Neural cell (in vitro differentiated cells): ENCODE data around the gene KIF16B. TPM values are rescaled to one million over a fixed set of nuclear protein-coding genes. Genes with fewer than 3 reads are reported as not detected.

Experiments used
- H2AFZ ChIP-seq: fragments of 200-600, 300-800 bp; sonication (generic), shearing (Covaris generic); 2 replicates; pipeline ENCODE4 v1.6.0; 2014; ENCODE audit warnings: low read depth, mild to moderate bottlenecking, antibody characterized with exemption, low read length, moderate library complexity
- H3F3A ChIP-seq: fragments of 200-600 bp; shearing (Covaris generic); 2 replicates; pipeline ENCODE4 v1.6.1; 2016; ENCODE audit warnings: mild to moderate bottlenecking, moderate library complexity, mixed read lengths, antibody characterized with exemption, low read length; ENCODE audit not compliant: insufficient read depth, poor library complexity, severe bottlenecking
- H3K27ac ChIP-seq: fragments of 200-600, 300-800 bp; sonication (generic), shearing (Covaris generic); 2 replicates; pipeline ENCODE4 v1.5.1; 2014; ENCODE audit warnings: mild to moderate bottlenecking, low read length, moderate library complexity
- H3K27me3 ChIP-seq: fragments of 300-800, 200-600 bp; sonication (generic), shearing (Covaris generic); 2 replicates; pipeline ENCODE4 v1.6.0; 2014; ENCODE audit warnings: mild to moderate bottlenecking, low read depth, low read length, moderate library complexity; ENCODE audit not compliant: insufficient read depth
- H3K36me3 ChIP-seq: fragments of 300-800, 200-600 bp; sonication (generic), shearing (Covaris generic); 2 replicates; pipeline ENCODE4 v1.5.1; 2014; ENCODE audit warnings: mild to moderate bottlenecking, antibody characterized with exemption, low read length, moderate library complexity; ENCODE audit not compliant: insufficient read depth
- H3K4me2 ChIP-seq: fragments of 300-800, 200-600 bp; sonication (generic), shearing (Covaris generic); 2 replicates; pipeline ENCODE4 v1.6.0; 2014; ENCODE audit warnings: mild to moderate bottlenecking, low read length
- H3K4me3 ChIP-seq: fragments of 300-800, 200-600 bp; sonication (generic), shearing (Covaris generic); 2 replicates; pipeline ENCODE4 v1.5.1; 2014; ENCODE audit warnings: mild to moderate bottlenecking, low read length, moderate library complexity
- H3K79me2 ChIP-seq: fragments of 200-600 bp; shearing (Covaris generic); replicated peaks from 2 replicates; pipeline ENCODE4 v1.6.0; 2014; ENCODE audit warnings: mild to moderate bottlenecking, low read length, moderate library complexity; ENCODE audit not compliant: insufficient read depth
- H3K9ac ChIP-seq: fragments of 300-800, 200-600 bp; sonication (generic), shearing (Covaris generic); 2 replicates; pipeline ENCODE4 v1.6.1; 2016; ENCODE audit warnings: mild to moderate bottlenecking, low read length, mixed read lengths
- H3K9me2 ChIP-seq: fragments of 200-600 bp; shearing (Covaris generic); 2 replicates; pipeline ENCODE4 v1.6.1; 2016; ENCODE audit warnings: mild to moderate bottlenecking, low read length, mixed read lengths; ENCODE audit not compliant: insufficient read depth
- H3K9me3 ChIP-seq: fragments of 200-600, 300-800 bp; sonication (generic), shearing (Covaris generic); 2 replicates; pipeline ENCODE4 v1.6.1; 2016; ENCODE audit warnings: mild to moderate bottlenecking, mixed run types, low read length, moderate library complexity, mixed read lengths
- H4K20me1 ChIP-seq: fragments of 200-600 bp; shearing (Covaris generic); 2 replicates; pipeline ENCODE4 v1.6.1; 2016; ENCODE audit warnings: mild to moderate bottlenecking, mixed run types; ENCODE audit not compliant: insufficient read depth
- EP300 ChIP-seq: fragments of 450-650 bp; conservative IDR thresholded peaks from 2 replicates; pipeline ENCODE4 v1.6.1; 2014; ENCODE audit warnings: antibody characterized with exemption, mild to moderate bottlenecking, moderate library complexity; ENCODE audit not compliant: poor library complexity, severe bottlenecking
- EZH2 ChIP-seq: fragments of 200-600, 300-800 bp; shearing (Covaris generic), sonication (generic); IDR thresholded peaks from 2 replicates; pipeline ENCODE4 v1.6.1; 2014; ENCODE audit warnings: antibody characterized with exemption, low read length, borderline replicate concordance, mild to moderate bottlenecking; ENCODE audit not compliant: insufficient read depth, poor library complexity, severe bottlenecking
- MXI1 ChIP-seq: fragments of 450-650 bp; conservative IDR thresholded peaks from 2 replicates; pipeline ENCODE4 v1.6.1; 2014; ENCODE audit warnings: antibody characterized with exemption, mild to moderate bottlenecking; ENCODE audit not compliant: poor library complexity, severe bottlenecking
- POLR2AphosphoS5 ChIP-seq: IDR thresholded peaks from 2 replicates; pipeline ENCODE4 v1.6.1; 2012
- RAD21 ChIP-seq: fragments of 450-650 bp; conservative IDR thresholded peaks from 2 replicates; pipeline ENCODE4 v1.6.1; 2014; ENCODE audit warnings: antibody characterized with exemption, mild to moderate bottlenecking, moderate library complexity
- SMC3 ChIP-seq: fragments of 450-650 bp; conservative IDR thresholded peaks from 2 replicates; pipeline ENCODE4 v1.6.1; 2014; ENCODE audit warnings: antibody characterized with exemption, mild to moderate bottlenecking, moderate library complexity; ENCODE audit not compliant: poor library complexity
- TAF1 ChIP-seq: IDR thresholded peaks from 2 replicates; pipeline ENCODE4 v1.6.1; 2012; ENCODE audit warnings: low read depth
- polyA plus RNA-seq: library from polyadenylated mRNA; depleted of rRNA; stranded (reverse); fragments of >200 nt; gene quantifications from 2 replicates; pipeline ENCODE4 v1.2.3, GENCODE V29; 2014
- TF ChIP-seq, protein P1 (sequence below): fragments of 450-650 bp; IDR thresholded peaks from 2 replicates; pipeline ENCODE4 v1.5.1; 2014; ENCODE audit warnings: antibody characterized with exemption, mild to moderate bottlenecking, moderate library complexity; ENCODE audit not compliant: poor library complexity, severe bottlenecking
- TF ChIP-seq, protein P2 (sequence below): IDR thresholded peaks from 2 replicates; pipeline ENCODE4 v1.6.1; 2012; ENCODE audit warnings: borderline replicate concordance

KIF16B gene
- polyA plus RNA-seq, 1 donor from 2014 or later, result 3.8 TPM

DNA sequence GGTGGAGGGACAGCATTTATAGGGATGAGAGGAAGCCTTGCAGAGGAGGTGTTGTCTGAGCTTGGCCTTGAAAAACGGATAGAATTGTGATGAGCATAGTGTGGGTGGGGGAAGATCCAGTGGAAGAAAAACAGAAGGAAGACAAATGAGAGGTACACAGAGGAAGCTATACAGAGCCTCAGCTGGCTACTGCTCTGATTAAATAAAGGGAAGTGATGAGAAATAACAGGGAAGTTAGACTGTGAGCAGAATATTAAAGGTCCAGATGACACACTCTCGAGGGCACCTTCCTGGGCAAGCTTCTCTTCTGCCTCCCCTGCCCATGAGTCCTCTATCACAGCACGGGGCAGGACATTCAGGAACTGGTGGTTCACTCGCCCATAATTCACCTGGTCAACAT is 182.3 kb downstream of the KIF16B start:
- H3F3A ChIP-seq, result no peaks in the 10 kb centered on the region
- no peak overlapping the region for H3K4me2 ChIP-seq
- TF ChIP-seq, protein P1, sequence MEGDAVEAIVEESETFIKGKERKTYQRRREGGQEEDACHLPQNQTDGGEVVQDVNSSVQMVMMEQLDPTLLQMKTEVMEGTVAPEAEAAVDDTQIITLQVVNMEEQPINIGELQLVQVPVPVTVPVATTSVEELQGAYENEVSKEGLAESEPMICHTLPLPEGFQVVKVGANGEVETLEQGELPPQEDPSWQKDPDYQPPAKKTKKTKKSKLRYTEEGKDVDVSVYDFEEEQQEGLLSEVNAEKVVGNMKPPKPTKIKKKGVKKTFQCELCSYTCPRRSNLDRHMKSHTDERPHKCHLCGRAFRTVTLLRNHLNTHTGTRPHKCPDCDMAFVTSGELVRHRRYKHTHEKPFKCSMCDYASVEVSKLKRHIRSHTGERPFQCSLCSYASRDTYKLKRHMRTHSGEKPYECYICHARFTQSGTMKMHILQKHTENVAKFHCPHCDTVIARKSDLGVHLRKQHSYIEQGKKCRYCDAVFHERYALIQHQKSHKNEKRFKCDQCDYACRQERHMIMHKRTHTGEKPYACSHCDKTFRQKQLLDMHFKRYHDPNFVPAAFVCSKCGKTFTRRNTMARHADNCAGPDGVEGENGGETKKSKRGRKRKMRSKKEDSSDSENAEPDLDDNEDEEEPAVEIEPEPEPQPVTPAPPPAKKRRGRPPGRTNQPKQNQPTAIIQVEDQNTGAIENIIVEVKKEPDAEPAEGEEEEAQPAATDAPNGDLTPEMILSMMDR, result no peak
- TF ChIP-seq POLR2AphosphoS5, result no peak
- TF ChIP-seq, protein P2, sequence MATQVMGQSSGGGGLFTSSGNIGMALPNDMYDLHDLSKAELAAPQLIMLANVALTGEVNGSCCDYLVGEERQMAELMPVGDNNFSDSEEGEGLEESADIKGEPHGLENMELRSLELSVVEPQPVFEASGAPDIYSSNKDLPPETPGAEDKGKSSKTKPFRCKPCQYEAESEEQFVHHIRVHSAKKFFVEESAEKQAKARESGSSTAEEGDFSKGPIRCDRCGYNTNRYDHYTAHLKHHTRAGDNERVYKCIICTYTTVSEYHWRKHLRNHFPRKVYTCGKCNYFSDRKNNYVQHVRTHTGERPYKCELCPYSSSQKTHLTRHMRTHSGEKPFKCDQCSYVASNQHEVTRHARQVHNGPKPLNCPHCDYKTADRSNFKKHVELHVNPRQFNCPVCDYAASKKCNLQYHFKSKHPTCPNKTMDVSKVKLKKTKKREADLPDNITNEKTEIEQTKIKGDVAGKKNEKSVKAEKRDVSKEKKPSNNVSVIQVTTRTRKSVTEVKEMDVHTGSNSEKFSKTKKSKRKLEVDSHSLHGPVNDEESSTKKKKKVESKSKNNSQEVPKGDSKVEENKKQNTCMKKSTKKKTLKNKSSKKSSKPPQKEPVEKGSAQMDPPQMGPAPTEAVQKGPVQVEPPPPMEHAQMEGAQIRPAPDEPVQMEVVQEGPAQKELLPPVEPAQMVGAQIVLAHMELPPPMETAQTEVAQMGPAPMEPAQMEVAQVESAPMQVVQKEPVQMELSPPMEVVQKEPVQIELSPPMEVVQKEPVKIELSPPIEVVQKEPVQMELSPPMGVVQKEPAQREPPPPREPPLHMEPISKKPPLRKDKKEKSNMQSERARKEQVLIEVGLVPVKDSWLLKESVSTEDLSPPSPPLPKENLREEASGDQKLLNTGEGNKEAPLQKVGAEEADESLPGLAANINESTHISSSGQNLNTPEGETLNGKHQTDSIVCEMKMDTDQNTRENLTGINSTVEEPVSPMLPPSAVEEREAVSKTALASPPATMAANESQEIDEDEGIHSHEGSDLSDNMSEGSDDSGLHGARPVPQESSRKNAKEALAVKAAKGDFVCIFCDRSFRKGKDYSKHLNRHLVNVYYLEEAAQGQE, result no peak
- TF ChIP-seq SMC3, result no peak
- TF ChIP-seq EP300, result no peak
- no peak for TF ChIP-seq EZH2
- no peak for TF ChIP-seq TAF1
- TF ChIP-seq RAD21, result no peak
- TF ChIP-seq MXI1, result no peak
- H3K36me3 ChIP-seq, result no peaks in the 10 kb centered on the region
- H4K20me1 ChIP-seq, result no peaks in the 10 kb centered on the region
- no peak overlapping the region for H2AFZ ChIP-seq
- H3K9me3 ChIP-seq, result no peaks in the 10 kb centered on the region
- no peak overlapping the region for H3K9ac ChIP-seq
- no peaks in the 10 kb centered on the region for H3K27me3 ChIP-seq
- H3K9me2 ChIP-seq, result no peaks in the 10 kb centered on the region
- H3K27ac ChIP-seq, result no peak overlapping the region
- no peak overlapping the region for H3K4me3 ChIP-seq
- no peaks in the 10 kb centered on the region for H3K79me2 ChIP-seq

DNA sequence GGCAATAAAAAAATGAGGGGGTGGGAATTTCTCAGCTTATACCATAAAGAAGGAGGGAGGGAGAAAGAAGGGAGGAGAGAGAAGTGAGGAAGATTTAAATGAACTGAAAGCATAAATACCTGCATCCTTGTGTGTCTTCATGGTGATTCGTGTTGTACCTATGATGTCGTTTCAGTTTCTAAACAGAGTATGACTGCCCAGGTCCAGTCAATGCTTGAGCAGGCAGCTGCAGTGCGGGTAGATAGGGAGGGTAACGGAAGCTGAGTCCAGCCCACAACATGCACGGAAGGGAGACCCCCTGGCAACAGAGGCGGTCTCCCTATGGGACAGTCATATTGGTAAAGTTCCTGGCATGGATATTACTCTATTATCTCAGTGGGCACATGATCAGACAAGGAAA is 184.5 kb downstream of the KIF16B start:
- H2AFZ ChIP-seq, result no peak overlapping the region
- H3K79me2 ChIP-seq, result no peaks in the 10 kb centered on the region
- no peaks in the 10 kb centered on the region for H3K36me3 ChIP-seq
- no peaks in the 10 kb centered on the region for H4K20me1 ChIP-seq
- no peaks in the 10 kb centered on the region for H3K9me3 ChIP-seq
- no peak for TF ChIP-seq POLR2AphosphoS5
- TF ChIP-seq TAF1, result no peak
- no peak for TF ChIP-seq MXI1
- no peak for TF ChIP-seq SMC3
- no peak for TF ChIP-seq RAD21
- TF ChIP-seq, protein P2, result no peak
- TF ChIP-seq, protein P1, result no peak
- no peak for TF ChIP-seq EP300
- no peak for TF ChIP-seq EZH2
- H3K4me3 ChIP-seq, result no peak overlapping the region
- no peak overlapping the region for H3K27ac ChIP-seq
- H3F3A ChIP-seq, result no peaks in the 10 kb centered on the region
- no peaks in the 10 kb centered on the region for H3K9me2 ChIP-seq
- no peaks in the 10 kb centered on the region for H3K27me3 ChIP-seq
- H3K4me2 ChIP-seq, result no peak overlapping the region
- H3K9ac ChIP-seq, result no peak overlapping the region
